IMR-90 (cell line): ENCODE measurements around the gene ALOXE3. TPM values are rescaled to one million over a fixed set of nuclear protein-coding genes. Genes with fewer than 3 reads are reported as not detected.

ENCODE experiments used
- ATAC-seq: fragments of 200-7000 bp; cut with Tn5 transposase; 2 replicates; pipeline ENCODE4 v1.9.1; 2020; ENCODE audit warnings: low read depth, mild to moderate bottlenecking, moderate library complexity
- BruUV-seq: library from RNA; stranded (reverse); fragments of 400-500 nt; replicated peaks from 2 replicates; lab custom pipeline; 2021; lab: Mats Ljungman, UMichigan
- CTCF ChIA-PET: fragments of 300-600 bp; formaldehyde crosslinking; extraction: SDS; loops from one replicate; lab custom pipeline; 2021; ENCODE audit warnings: antibody characterized with exemption; lab: Yijun Ruan, JAX
- POLR2A ChIA-PET: fragments of 300-600 bp; sonication (Branson Sonifier 250); formaldehyde crosslinking; loops from one replicate; lab custom pipeline; 2022; ENCODE audit warnings: antibody characterized with exemption; ENCODE audit not compliant: unreplicated experiment; lab: Charles Lee
- DNase-seq: peaks from one replicate; pipeline ENCODE4 v3.0.0; 2013
- H2AFZ ChIP-seq: replicated peaks from 2 replicates; pipeline ENCODE3; 2013; ENCODE audit warnings: low read length, mild to moderate bottlenecking; ENCODE audit not compliant: poor library complexity
- H2AK5ac ChIP-seq: 2 replicates; pipeline ENCODE4 v1.6.1; 2013; ENCODE audit warnings: low read depth, low read length, inconsistent platforms
- H2AK9ac ChIP-seq: replicated peaks from 2 replicates; pipeline ENCODE3; 2013; ENCODE audit warnings: mild to moderate bottlenecking, low read depth, low read length, moderate library complexity; ENCODE audit not compliant: poor library complexity
- H2BK120ac ChIP-seq: 2 replicates; pipeline ENCODE4 v1.6.1; 2013; ENCODE audit warnings: low read depth, low read length, inconsistent platforms
- H2BK15ac ChIP-seq: 3 replicates; pipeline ENCODE4 v1.6.1; 2013; ENCODE audit warnings: low read depth, low read length, inconsistent platforms
- H2BK20ac ChIP-seq: 2 replicates; pipeline ENCODE4 v1.6.1; 2013; ENCODE audit warnings: low read depth, mild to moderate bottlenecking, inconsistent platforms, low read length, moderate library complexity
- H2BK5ac ChIP-seq: 2 replicates; pipeline ENCODE4 v1.6.1; 2013; ENCODE audit warnings: mild to moderate bottlenecking, low read depth, low read length, inconsistent platforms; ENCODE audit not compliant: poor library complexity, severe bottlenecking
- H3K14ac ChIP-seq: replicated peaks from 2 replicates; pipeline ENCODE4 v1.6.1; 2013; ENCODE audit warnings: low read depth, low read length, inconsistent platforms
- H3K18ac ChIP-seq: 2 replicates; pipeline ENCODE4 v1.6.1; 2013; ENCODE audit warnings: low read depth, low read length, control low read depth
- H3K23ac ChIP-seq: 2 replicates; pipeline ENCODE4 v1.6.1; 2013; ENCODE audit warnings: low read depth, low read length, inconsistent platforms
- H3K27ac ChIP-seq: 2 replicates; pipeline ENCODE4 v1.5.1; 2013; ENCODE audit warnings: mild to moderate bottlenecking, control low read depth, low read length; ENCODE audit not compliant: insufficient read depth
- H3K27me3 ChIP-seq: 2 replicates; pipeline ENCODE4 v1.6.1; 2013; ENCODE audit warnings: low read length; ENCODE audit not compliant: control insufficient read depth, insufficient read depth
- H3K36me3 ChIP-seq: 2 replicates; pipeline ENCODE4 v1.6.1; 2013; ENCODE audit warnings: low read length, mixed read lengths; ENCODE audit not compliant: control insufficient read depth, insufficient read depth
- H3K4ac ChIP-seq: 2 replicates; pipeline ENCODE4 v1.6.1; 2013; ENCODE audit warnings: low read depth, low read length, inconsistent platforms
- H3K4me1 ChIP-seq: 2 replicates; pipeline ENCODE4 v1.6.1; 2013; ENCODE audit warnings: low read length, mixed read lengths; ENCODE audit not compliant: control insufficient read depth, insufficient read depth
- H3K4me2 ChIP-seq: 2 replicates; pipeline ENCODE4 v1.6.1; 2013; ENCODE audit warnings: low read depth, mild to moderate bottlenecking, control low read depth, low read length, moderate library complexity
- H3K4me3 ChIP-seq: 2 replicates; pipeline ENCODE4 v1.5.1; 2013; ENCODE audit warnings: low read depth, mild to moderate bottlenecking, control low read depth, low read length, moderate library complexity; ENCODE audit not compliant: insufficient read depth
- H3K56ac ChIP-seq: 2 replicates; pipeline ENCODE4 v1.6.1; 2013; ENCODE audit warnings: low read length, inconsistent platforms; ENCODE audit not compliant: insufficient read depth; ENCODE audit errors: extremely low read depth
- H3K79me1 ChIP-seq, 2 experiments: 2 replicates each; pipeline ENCODE4 v1.6.1; 2013; ENCODE audit warnings: low read length in 2 of 2, inconsistent platforms in 1 of 2, low read depth in 1 of 2
- H3K9ac ChIP-seq: 2 replicates; pipeline ENCODE4 v1.6.1; 2013; ENCODE audit warnings: low read depth, low read length, control low read depth
- H3K9me1 ChIP-seq: 2 replicates; pipeline ENCODE4 v1.6.1; 2013; ENCODE audit warnings: low read length, inconsistent platforms; ENCODE audit not compliant: insufficient read depth
- H3K9me3 ChIP-seq: 2 replicates; pipeline ENCODE4 v1.6.1; 2013; ENCODE audit warnings: low read length; ENCODE audit not compliant: control insufficient read depth, insufficient read depth
- H4K20me1 ChIP-seq: 2 replicates; pipeline ENCODE4 v1.6.1; 2013; ENCODE audit warnings: low read length, inconsistent platforms; ENCODE audit not compliant: insufficient read depth
- H4K5ac ChIP-seq: 2 replicates; pipeline ENCODE4 v1.6.1; 2013; ENCODE audit warnings: mild to moderate bottlenecking, low read depth, low read length, control low read depth
- H4K8ac ChIP-seq, 2 experiments: 2 replicates each; pipeline ENCODE4 v1.6.1; 2013; ENCODE audit warnings: low read depth in 2 of 2, low read length in 2 of 2, control low read depth in 1 of 2, inconsistent platforms in 1 of 2
- H4K91ac ChIP-seq: 2 replicates; pipeline ENCODE4 v1.6.1; 2013; ENCODE audit warnings: low read depth, low read length, inconsistent platforms; ENCODE audit not compliant: insufficient read depth
- BHLHE40 ChIP-seq: fragments of 150-350 bp; IDR thresholded peaks from 2 replicates; pipeline ENCODE4 v1.6.1; 2016; ENCODE audit warnings: mild to moderate bottlenecking, low read depth, low read length
- CEBPB ChIP-seq: IDR thresholded peaks from 2 replicates; pipeline ENCODE4 v1.6.1; 2012; ENCODE audit warnings: low read depth, low read length, improper control_type of control experiment
- CHD1 ChIP-seq: IDR thresholded peaks from 2 replicates; pipeline ENCODE4 v1.6.1; 2012; ENCODE audit warnings: low read depth, low read length, improper control_type of control experiment
- ELK1 ChIP-seq: fragments of 150-350 bp; IDR thresholded peaks from 2 replicates; pipeline ENCODE4 v1.6.1; 2016; ENCODE audit warnings: low read depth, mild to moderate bottlenecking, low read length, moderate library complexity, borderline replicate concordance
- FOS ChIP-seq: fragments of 150-350 bp; IDR thresholded peaks from 2 replicates; pipeline ENCODE4 v1.6.1; 2016; ENCODE audit warnings: low read depth, low read length
- MAZ ChIP-seq: IDR thresholded peaks from 2 replicates; pipeline ENCODE4 v1.6.1; 2012; ENCODE audit warnings: low read depth, mild to moderate bottlenecking, low read length, improper control_type of control experiment, moderate library complexity, borderline replicate concordance
- MXI1 ChIP-seq: IDR thresholded peaks from 2 replicates; pipeline ENCODE4 v1.6.1; 2012; ENCODE audit warnings: low read depth, mild to moderate bottlenecking, low read length, moderate library complexity, borderline replicate concordance
- NFE2L2 ChIP-seq: fragments of 150-350 bp; IDR thresholded peaks from 2 replicates; pipeline ENCODE4 v1.6.1; 2016; ENCODE audit warnings: low read depth, mild to moderate bottlenecking, low read length
- POLR2A ChIP-seq: IDR thresholded peaks from 2 replicates; pipeline ENCODE4 v1.6.1; 2012; ENCODE audit warnings: mild to moderate bottlenecking, low read depth, low read length
- RAD21 ChIP-seq: IDR thresholded peaks from 2 replicates; pipeline ENCODE4 v1.6.1; 2012; ENCODE audit warnings: low read length, improper control_type of control experiment
- RCOR1 ChIP-seq: IDR thresholded peaks from 2 replicates; pipeline ENCODE4 v1.6.1; 2012; ENCODE audit warnings: mild to moderate bottlenecking, low read length, improper control_type of control experiment; ENCODE audit not compliant: insufficient replicate concordance
- RFX5 ChIP-seq: IDR thresholded peaks from 2 replicates; pipeline ENCODE4 v1.8.0; 2012; ENCODE audit warnings: low read depth, mild to moderate bottlenecking, low read length, moderate library complexity
- USF2 ChIP-seq: fragments of 150-350 bp; IDR thresholded peaks from 2 replicates; pipeline ENCODE4 v1.6.1; 2017; ENCODE audit warnings: mild to moderate bottlenecking, antibody characterized with exemption, low read length, low read depth
- WGBS, 2 experiments: methylation state at CpG; one replicate each; pipeline versions ENCODE4 v1.1.5 to v1.1.7; 2013; ENCODE audit warnings: missing lambda C conversion rate in 2 of 2; ENCODE audit not compliant: insufficient read length in 1 of 2; ENCODE audit errors: extremely low coverage in 2 of 2; 5-methylcytosine and 5-hydroxymethylcytosine counted together
- dilution Hi-C: fragments of 300-500 bp; cut with HindIII; formaldehyde crosslinking; loops from one replicate; pipeline ENCODE4 v1.14.3; 2018; ENCODE audit warnings: low sequenced_read_pairs; ENCODE audit not compliant: unreplicated experiment
- in situ Hi-C: fragments of 300-500 bp; cut with MboI; formaldehyde crosslinking; loops from 3 replicates; pipeline ENCODE4 v1.14.3; 2019; ENCODE audit warnings: low sequenced_read_pairs, inconsistent platforms, mixed read lengths
- intact Hi-C: fragments of 100-400 bp; cut with micrococcal nuclease; formaldehyde crosslinking; loops from 2 replicates; pipeline ENCODE4 v1.10.0; 2022
- polyA plus RNA-seq, 3 experiments: library from polyadenylated mRNA; depleted of rRNA; stranded (reverse); fragments of >200 nt; gene quantifications; 2 replicates each; pipeline ENCODE4 v1.2.3, GENCODE V29; 2012; ENCODE audit warnings: low replicate concordance in 1 of 3
- total RNA-seq: library from RNA; depleted of rRNA; stranded (reverse); fragments of >200 nt; gene quantifications from 2 replicates; pipeline ENCODE4 v1.2.3, GENCODE V29; 2012

ALOXE3 gene
- total and polyA plus RNA-seq, 2 of the 4 experiments (the other 2 are of a cell fraction) = under 0.01 to 0.26 TPM

- TF ChIP-seq NFE2L2 = no peak
Observed at GRCh38 chr17:8124350-8125153, 6.2 kb upstream of the ALOXE3 start (continued).

- H3K79me1 ChIP-seq = no peaks in the 10 kb centered on the region; a peak in 1 of 4 replicates
- DNase-seq (peak; percentile 50), ATAC-seq (peak; percentile 0; the same call in 1 of the 2 replicates)
- H3K27ac ChIP-seq = no peak within 1 kb of the TSS; the same call in 1 of the 2 replicates
- no peaks in the 10 kb centered on the region for H3K27me3 ChIP-seq
- in situ Hi-C loops = loop anchor here (5.0 kb wide), 1 partner anchor 98 kb away; no protein-coding TSS in a partner anchor
- no peak within 1 kb of the TSS for H4K5ac ChIP-seq
- no peak within 1 kb of the TSS for H3K4ac ChIP-seq
- H2BK15ac ChIP-seq = 0 out of 3 replicates have a peak within 1 kb of the TSS, but pooled peaks have one; percentile 7
- BruUV-seq = no TSS peak
- peak within 1 kb of the TSS; percentile 73 for H3K4me3 ChIP-seq
- H2BK5ac ChIP-seq = no peak within 1 kb of the TSS
- peak within 1 kb of the TSS; percentile 86 for H3K4me2 ChIP-seq
- peak within 1 kb of the TSS; percentile 68 for H2AK9ac ChIP-seq
- H2AK5ac ChIP-seq = peak within 1 kb of the TSS; percentile 30; the same call in 1 of the 2 replicates
- ChIA-PET POLR2A (no interaction called here), CTCF (interaction anchor here (0.6 to 1.2 kb wide), 2 partner anchors 16 to 98 kb away, joined by 3 read pairs; no protein-coding TSS in a partner anchor)
- no peak within 1 kb of the TSS for H3K18ac ChIP-seq
- no peaks in the 10 kb centered on the region for H3K36me3 ChIP-seq
- H3K14ac ChIP-seq = peak within 1 kb of the TSS; percentile 51
- H2BK20ac ChIP-seq = no peak within 1 kb of the TSS
- no peak within 1 kb of the TSS; the same call in 1 of the 2 replicates for H4K91ac ChIP-seq
- H3K9ac ChIP-seq = peak within 1 kb of the TSS; percentile 37; the same call in 1 of the 2 replicates
- peaks cover 23% of the 10 kb centered on the region for H4K20me1 ChIP-seq
- intact Hi-C loops = loop anchor here (2.0 kb wide), 1 partner anchor 63 kb away; no protein-coding TSS in a partner anchor
- no peak within 1 kb of the TSS for H2BK120ac ChIP-seq
- H3K56ac ChIP-seq = no peak within 1 kb of the TSS
- no peaks in the 10 kb centered on the region for H3K9me3 ChIP-seq
- H3K9me1 ChIP-seq = peaks cover 7% of the 10 kb centered on the region; the same call in 1 of the 2 replicates
- WGBS, 2 experiments = 3% methylated on average over 6 of the region's 29 CpGs; no CpG with 5 or more reads in 1 of the 2 experiments
- dilution Hi-C loops = loop anchor here (25.0 kb wide), 1 partner anchor 113 kb away; the partner anchor contains the start of genes CTC1 and PFAS
- H4K8ac ChIP-seq = no peak within 1 kb of the TSS; a peak in 2 of 4 replicates
- H3K4me1 ChIP-seq = peaks cover 8% of the 10 kb centered on the region
- peak within 1 kb of the TSS; percentile 88 for H2AFZ ChIP-seq
- H3K23ac ChIP-seq = peak within 1 kb of the TSS; percentile 70
- TF ChIP-seq BHLHE40 (no peak), RAD21 (no peak), RFX5 (no peak), RCOR1 (no peak), FOS (no peak), NFE2L2 (no peak), POLR2A (no peak), CEBPB (no peak), CHD1 (no peak), MAZ (no peak; the same call in 1 of the 2 replicates), USF2 (no peak), ELK1 (no peak), MXI1 (no peak)
Observed at GRCh38 chr17:8123695-8124349, 5.5 kb upstream of the ALOXE3 start, which contains the start of gene HES7. TSS of gene HES7 (minus strand) at chr17:8124106. CDS start at chr17:8124084, 22 bp downstream.
